Measurements from ENCODE around the gene PDC. TPM values are rescaled to one million over a fixed set of nuclear protein-coding genes. Genes with fewer than 3 reads are reported as not detected.
A peak's percentile ranks its signal among the peaks of the same experiment; 100 is the strongest.

PDC gene
- total RNA-seq (2022) (not detected in 2 replicates), Bru-seq, nascent RNA (percentile 5 among the genes with signal in this experiment), BruChase-seq, experiment 1, labeled RNA remaining after a 2-hour chase (not detected), BruChase-seq, experiment 2, labeled RNA remaining after a 6-hour chase (not detected)
- long read RNA-seq = 0 reads

GRCh38 chr1:186461014-186461413 is at the start of gene PDC:
Gene PDC (minus strand): TSS chr1:186461114. CDS start chr1:186449459, 11,655 bp downstream.
- no TSS peak for BruUV-seq (replicated peaks)
- no peaks in the 10 kb centered on the region; the same call in 1 of the 2 replicates for H3K9me3 ChIP-seq
- H3K36me3 Mint-ChIP-seq (ENCODE audit: insufficient read depth, unreplicated experiment) = no peaks in the 10 kb centered on the region
- no peaks in the 10 kb centered on the region for H3K4me1 ChIP-seq
- no peaks in the 10 kb centered on the region for H3K27me3 ChIP-seq (replicated peaks; ENCODE audit: control insufficient read depth, insufficient read depth, low read length)
- no peak within 1 kb of the TSS for H3K4me3 Mint-ChIP-seq (ENCODE audit: unreplicated experiment)
- ChIA-PET POLR2A (no interaction called here), CTCF (no interaction called here)
- H3K27me3 Mint-ChIP-seq (ENCODE audit: insufficient read depth, unreplicated experiment) = no peaks in the 10 kb centered on the region
- H3K4me1 Mint-ChIP-seq (ENCODE audit: low read depth, unreplicated experiment) = peaks cover 6% of the 10 kb centered on the region
- H3K27ac Mint-ChIP-seq (ENCODE audit: unreplicated experiment) = no peak within 1 kb of the TSS
- intact Hi-C loops (cut with micrococcal nuclease; ENCODE audit: unreplicated experiment) = no loop called here
- no peak within 1 kb of the TSS for H3K4me3 ChIP-seq (ENCODE audit: low read depth, low read length)
- no peak for TF ChIP-seq CTCF (IDR thresholded peaks at IDR 0.05; ENCODE audit: insufficient read depth in 1 of 2, low read depth in 1 of 2, low read length in 1 of 2, severe bottlenecking in 1 of 2, unreplicated experiment in 1 of 2)
- DNase-seq = no peak
- no peaks in the 10 kb centered on the region for H3K36me3 ChIP-seq (ENCODE audit: control insufficient read depth, insufficient read depth, low read length)
- no peaks in the 10 kb centered on the region for H3K9me3 Mint-ChIP-seq (ENCODE audit: unreplicated experiment)

- intact Hi-C loops (cut with micrococcal nuclease; ENCODE audit: unreplicated experiment) = no loop called here
- peaks cover 28% of the 10 kb centered on the region for H3K4me1 ChIP-seq
- H3K27me3 Mint-ChIP-seq (ENCODE audit: insufficient read depth, unreplicated experiment) = no peaks in the 10 kb centered on the region
- no peak overlapping the region for H3K4me3 ChIP-seq (ENCODE audit: low read depth, low read length)
- ChIA-PET POLR2A (no interaction called here), CTCF (no interaction called here)
- BruUV-seq (replicated peaks) = no TSS peak
- H3K36me3 ChIP-seq (ENCODE audit: control insufficient read depth, insufficient read depth, low read length) = no peaks in the 10 kb centered on the region
- no peaks in the 10 kb centered on the region for H3K27me3 ChIP-seq (replicated peaks; ENCODE audit: control insufficient read depth, insufficient read depth, low read length)
- DNase-seq = no peak
- H3K9me3 ChIP-seq = peaks cover 19% of the 10 kb centered on the region
- peaks cover 22% of the 10 kb centered on the region for H3K4me1 Mint-ChIP-seq (ENCODE audit: low read depth, unreplicated experiment)
- no peak overlapping the region for H3K27ac Mint-ChIP-seq (ENCODE audit: unreplicated experiment)
- no peaks in the 10 kb centered on the region for H3K36me3 Mint-ChIP-seq (ENCODE audit: insufficient read depth, unreplicated experiment)
- H3K9me3 Mint-ChIP-seq (ENCODE audit: unreplicated experiment) = peaks cover 56% of the 10 kb centered on the region
- TF ChIP-seq CTCF (IDR thresholded peaks at IDR 0.05; ENCODE audit: insufficient read depth in 1 of 2, low read depth in 1 of 2, low read length in 1 of 2, severe bottlenecking in 1 of 2, unreplicated experiment in 1 of 2) = no peak
- H3K4me3 Mint-ChIP-seq (ENCODE audit: unreplicated experiment) = no peak overlapping the region
Measured at GRCh38 chr1:186503190-186503589, 42.3 kb upstream of the PDC start.

GRCh38 chr1:186502087-186502486 is 41.2 kb upstream of the PDC start:
- no TSS peak for BruUV-seq (replicated peaks)
- H3K27me3 Mint-ChIP-seq (ENCODE audit: insufficient read depth, unreplicated experiment) = no peaks in the 10 kb centered on the region
- CTCF ChIA-PET = no interaction called here
- Histone ChIP-seq H3K4me3 (ENCODE audit: low read depth, low read length) (no peak overlapping the region), H3K4me1 (peaks cover 39% of the 10 kb centered on the region), H3K36me3 (ENCODE audit: control insufficient read depth, insufficient read depth, low read length) (no peaks in the 10 kb centered on the region), H3K27me3 (replicated peaks; ENCODE audit: control insufficient read depth, insufficient read depth, low read length) (no peaks in the 10 kb centered on the region), H3K9me3 (peaks cover 17% of the 10 kb centered on the region)
- intact Hi-C loops (cut with micrococcal nuclease; ENCODE audit: unreplicated experiment) = no loop called here
- H3K4me3 Mint-ChIP-seq (ENCODE audit: unreplicated experiment) = no peak overlapping the region
- no peak for TF ChIP-seq CTCF (IDR thresholded peaks at IDR 0.05; ENCODE audit: insufficient read depth in 1 of 2, low read depth in 1 of 2, low read length in 1 of 2, severe bottlenecking in 1 of 2, unreplicated experiment in 1 of 2)
- peaks cover 49% of the 10 kb centered on the region for H3K9me3 Mint-ChIP-seq (ENCODE audit: unreplicated experiment)
- H3K4me1 Mint-ChIP-seq (ENCODE audit: low read depth, unreplicated experiment) = peaks cover 22% of the 10 kb centered on the region
- peaks cover 5% of the 10 kb centered on the region for H3K36me3 Mint-ChIP-seq (ENCODE audit: insufficient read depth, unreplicated experiment)
- no peak overlapping the region for H3K27ac Mint-ChIP-seq (ENCODE audit: unreplicated experiment)
- no peak for DNase-seq
- POLR2A ChIA-PET = no interaction called here
